ENCODE results near the gene TBC1D1. TPM values are rescaled to one million over a fixed set of nuclear protein-coding genes. Genes with fewer than 3 reads are reported as not detected.
A peak's percentile ranks its signal among the peaks of the same experiment; 100 is the strongest.

The TBC1D1 gene
- total RNA-seq, 1 donor: 66.6 TPM

DNA sequence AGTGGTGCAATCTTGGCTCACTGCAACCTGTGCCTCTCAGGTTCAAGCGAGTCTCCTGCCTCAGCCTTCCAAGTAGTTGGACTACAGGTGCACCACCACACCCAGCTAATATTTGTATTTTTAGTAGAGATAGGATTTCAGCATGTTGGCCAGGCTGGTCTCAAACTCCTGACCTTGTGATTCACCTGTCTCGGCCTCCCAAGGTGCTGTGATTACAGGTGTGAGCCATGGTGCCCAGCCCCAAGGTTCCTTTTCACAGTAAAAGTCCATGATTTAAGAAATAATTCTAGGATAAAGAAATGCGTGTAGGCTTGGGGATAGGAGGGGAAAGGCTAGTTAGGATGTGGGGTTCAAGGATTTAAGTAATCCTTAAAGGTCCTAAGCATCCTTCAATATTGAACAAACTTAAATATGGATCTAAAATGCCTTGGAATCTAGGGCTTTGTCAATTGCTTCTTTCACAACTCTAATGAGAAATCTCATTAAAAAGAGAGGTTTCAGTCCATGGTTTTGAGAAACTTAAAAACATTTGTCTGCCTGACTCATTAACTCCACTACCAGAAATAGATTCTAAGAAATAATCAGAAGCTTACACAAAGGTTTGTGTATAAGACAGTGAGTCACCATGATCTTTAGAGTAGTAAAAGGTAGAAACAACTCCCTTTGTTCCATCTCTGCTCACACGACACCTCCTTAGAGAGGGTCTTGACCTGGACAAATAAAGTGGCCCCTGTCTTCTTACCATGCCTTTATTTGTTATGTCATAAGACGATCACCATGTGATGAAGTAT is 272.5 kb downstream of the TBC1D1 start:
- DNase-seq (ENCODE audit: insufficient read length, low spot score, missing footprints): no peak
- Histone ChIP-seq H3K4me2 (ENCODE audit: insufficient read depth, low read length) (no peak overlapping the region), H4K20me1 (ENCODE audit: insufficient read depth, low read length) (no peaks in the 10 kb centered on the region)

DNA sequence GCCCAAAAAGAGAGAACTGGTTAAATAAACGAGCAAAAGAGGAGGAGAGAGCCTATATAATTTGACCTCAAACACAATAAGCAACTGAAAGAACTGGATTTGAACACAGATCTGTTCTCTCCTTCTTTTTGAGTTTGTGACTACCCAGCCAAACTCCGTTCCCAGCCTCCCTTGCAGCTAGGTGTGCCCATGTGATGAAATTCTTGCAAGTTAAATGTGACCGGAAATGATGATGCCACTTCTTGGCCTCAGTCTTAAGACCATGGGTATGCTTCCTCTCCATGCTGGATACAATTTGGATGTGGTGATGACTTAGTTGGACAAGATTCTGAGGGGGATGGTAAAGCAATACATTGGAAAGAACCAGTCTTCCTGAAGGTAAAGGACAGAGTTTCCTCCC is 273.5 kb downstream of the TBC1D1 start:
- Histone ChIP-seq H3K27ac (ENCODE audit: low read depth, low read length) (peak overlapping the region; percentile 100), H3K79me2 (ENCODE audit: insufficient read depth, low read length) (no peaks in the 10 kb centered on the region), H3K9me3 (ENCODE audit: low read depth, low read length) (peaks cover 4% of the 10 kb centered on the region), H3K4me3 (ENCODE audit: insufficient read depth, low read length) (no peak overlapping the region), H2AFZ (ENCODE audit: low read length) (no peak overlapping the region), H3K36me3 (ENCODE audit: insufficient read depth, low read length) (no peaks in the 10 kb centered on the region), H3K4me2 (ENCODE audit: insufficient read depth, low read length) (no peak overlapping the region), H3K27me3 (ENCODE audit: insufficient read depth, low read length) (no peaks in the 10 kb centered on the region), H4K20me1 (ENCODE audit: insufficient read depth, low read length) (no peaks in the 10 kb centered on the region), H3K4me1 (ENCODE audit: insufficient read depth, low read length) (peaks cover 38% of the 10 kb centered on the region)
- no peak for DNase-seq (ENCODE audit: insufficient read length, low spot score, missing footprints)
- TF ChIP-seq, protein P1, sequence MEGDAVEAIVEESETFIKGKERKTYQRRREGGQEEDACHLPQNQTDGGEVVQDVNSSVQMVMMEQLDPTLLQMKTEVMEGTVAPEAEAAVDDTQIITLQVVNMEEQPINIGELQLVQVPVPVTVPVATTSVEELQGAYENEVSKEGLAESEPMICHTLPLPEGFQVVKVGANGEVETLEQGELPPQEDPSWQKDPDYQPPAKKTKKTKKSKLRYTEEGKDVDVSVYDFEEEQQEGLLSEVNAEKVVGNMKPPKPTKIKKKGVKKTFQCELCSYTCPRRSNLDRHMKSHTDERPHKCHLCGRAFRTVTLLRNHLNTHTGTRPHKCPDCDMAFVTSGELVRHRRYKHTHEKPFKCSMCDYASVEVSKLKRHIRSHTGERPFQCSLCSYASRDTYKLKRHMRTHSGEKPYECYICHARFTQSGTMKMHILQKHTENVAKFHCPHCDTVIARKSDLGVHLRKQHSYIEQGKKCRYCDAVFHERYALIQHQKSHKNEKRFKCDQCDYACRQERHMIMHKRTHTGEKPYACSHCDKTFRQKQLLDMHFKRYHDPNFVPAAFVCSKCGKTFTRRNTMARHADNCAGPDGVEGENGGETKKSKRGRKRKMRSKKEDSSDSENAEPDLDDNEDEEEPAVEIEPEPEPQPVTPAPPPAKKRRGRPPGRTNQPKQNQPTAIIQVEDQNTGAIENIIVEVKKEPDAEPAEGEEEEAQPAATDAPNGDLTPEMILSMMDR (IDR thresholded peaks at IDR 0.05; ENCODE audit: extremely low read depth, low read depth, low read length): no peak

More for the DNA sequence above, 272.5 kb downstream of the TBC1D1 start:
- Histone ChIP-seq H3K27me3 (ENCODE audit: insufficient read depth, low read length) (no peaks in the 10 kb centered on the region), H3K4me3 (ENCODE audit: insufficient read depth, low read length) (no peak overlapping the region), H3K79me2 (ENCODE audit: insufficient read depth, low read length) (no peaks in the 10 kb centered on the region), H2AFZ (ENCODE audit: low read length) (no peak overlapping the region), H3K27ac (ENCODE audit: low read depth, low read length) (peak overlapping the region; percentile 100), H3K36me3 (ENCODE audit: insufficient read depth, low read length) (no peaks in the 10 kb centered on the region), H3K9me3 (ENCODE audit: low read depth, low read length) (peaks cover 4% of the 10 kb centered on the region), H3K4me1 (ENCODE audit: insufficient read depth, low read length) (peaks cover 38% of the 10 kb centered on the region)
- TF ChIP-seq, protein P1 (IDR thresholded peaks at IDR 0.05; ENCODE audit: extremely low read depth, low read depth, low read length): no peak

DNA sequence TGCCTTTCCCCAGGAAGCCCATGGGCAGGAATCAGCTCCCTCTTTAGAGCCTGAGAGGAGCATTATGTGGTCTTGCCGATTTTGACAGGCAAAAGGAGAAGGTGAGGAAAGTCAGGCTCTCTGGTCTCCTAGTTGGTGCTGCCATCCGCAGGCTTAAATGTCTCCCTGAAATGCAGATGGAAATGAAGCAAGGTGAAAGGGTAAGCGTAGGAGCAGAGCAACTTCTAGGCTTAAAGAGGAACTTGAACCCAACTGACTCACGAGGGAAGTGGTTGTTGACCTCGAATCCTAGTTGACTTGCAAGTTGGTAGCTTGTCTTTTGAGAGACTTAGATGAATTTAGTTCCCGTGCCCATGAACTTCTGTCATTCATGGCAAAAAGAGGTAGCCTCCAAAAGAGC is 275.2 kb downstream of the TBC1D1 start:
- Histone ChIP-seq H3K79me2 (ENCODE audit: insufficient read depth, low read length) (no peaks in the 10 kb centered on the region), H3K4me2 (ENCODE audit: insufficient read depth, low read length) (no peak overlapping the region), H3K9me3 (ENCODE audit: low read depth, low read length) (peaks cover 4% of the 10 kb centered on the region), H3K36me3 (ENCODE audit: insufficient read depth, low read length) (no peaks in the 10 kb centered on the region), H3K4me1 (ENCODE audit: insufficient read depth, low read length) (peaks cover 28% of the 10 kb centered on the region), H3K27ac (ENCODE audit: low read depth, low read length) (no peak overlapping the region), H2AFZ (ENCODE audit: low read length) (no peak overlapping the region), H4K20me1 (ENCODE audit: insufficient read depth, low read length) (no peaks in the 10 kb centered on the region), H3K27me3 (ENCODE audit: insufficient read depth, low read length) (no peaks in the 10 kb centered on the region), H3K4me3 (ENCODE audit: insufficient read depth, low read length) (no peak overlapping the region)
- no peak for DNase-seq (ENCODE audit: insufficient read length, low spot score, missing footprints)
- TF ChIP-seq, protein P1 (IDR thresholded peaks at IDR 0.05; ENCODE audit: extremely low read depth, low read depth, low read length): peak; percentile 22

DNA sequence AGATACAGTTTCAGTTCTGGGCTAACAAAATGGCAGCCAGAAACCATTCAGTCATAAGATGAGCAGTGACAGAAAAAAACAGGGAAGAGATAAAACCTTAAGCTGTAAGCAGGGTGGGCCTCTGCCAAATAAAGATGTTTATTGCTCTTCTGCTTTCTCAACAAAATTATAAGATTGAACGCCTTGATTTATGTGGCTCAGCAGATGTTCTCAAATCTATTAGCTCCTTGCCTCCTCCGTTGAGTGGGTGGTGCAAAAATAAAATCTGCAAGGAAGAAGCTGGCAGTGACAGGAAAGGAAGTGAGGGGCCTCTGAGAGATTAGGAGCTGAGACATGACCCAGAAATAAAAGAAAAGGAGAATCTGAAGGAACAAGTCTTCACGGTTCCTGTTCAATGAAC is 275.9 kb downstream of the TBC1D1 start:
- TF ChIP-seq, protein P1 (IDR thresholded peaks at IDR 0.05; ENCODE audit: extremely low read depth, low read depth, low read length): no peak
- Histone ChIP-seq H2AFZ (ENCODE audit: low read length) (no peak overlapping the region), H3K79me2 (ENCODE audit: insufficient read depth, low read length) (no peaks in the 10 kb centered on the region), H3K4me3 (ENCODE audit: insufficient read depth, low read length) (no peak overlapping the region), H3K4me1 (ENCODE audit: insufficient read depth, low read length) (peaks cover 21% of the 10 kb centered on the region), H4K20me1 (ENCODE audit: insufficient read depth, low read length) (no peaks in the 10 kb centered on the region), H3K4me2 (ENCODE audit: insufficient read depth, low read length) (no peak overlapping the region), H3K27me3 (ENCODE audit: insufficient read depth, low read length) (no peaks in the 10 kb centered on the region), H3K27ac (ENCODE audit: low read depth, low read length) (no peak overlapping the region), H3K9me3 (ENCODE audit: low read depth, low read length) (peaks cover 4% of the 10 kb centered on the region), H3K36me3 (ENCODE audit: insufficient read depth, low read length) (no peaks in the 10 kb centered on the region)
- DNase-seq (ENCODE audit: insufficient read length, low spot score, missing footprints): no peak

Data from osteoblast (primary cell).